Neural progenitor cell (in vitro differentiated cells): ENCODE measurements around the gene FARS2.

Source experiments
- EZH2 ChIP-seq: fragments of 200-600 bp; sonication (generic); IDR thresholded peaks from 2 replicates; pipeline ENCODE4 v1.6.1; 2017; ENCODE audit warnings: antibody characterized with exemption, mild to moderate bottlenecking, moderate library complexity
- EZH2phosphoT487 ChIP-seq: fragments of 200-600 bp; sonication (generic); IDR thresholded peaks from 2 replicates; pipeline ENCODE4 v1.6.1; 2017; ENCODE audit warnings: antibody characterized with exemption
- TF ChIP-seq, protein P1 (sequence below): fragments of 200-600 bp; sonication (generic); IDR thresholded peaks from 2 replicates; pipeline ENCODE4 v1.5.1; 2017; ENCODE audit warnings: antibody characterized with exemption, mild to moderate bottlenecking

DNA sequence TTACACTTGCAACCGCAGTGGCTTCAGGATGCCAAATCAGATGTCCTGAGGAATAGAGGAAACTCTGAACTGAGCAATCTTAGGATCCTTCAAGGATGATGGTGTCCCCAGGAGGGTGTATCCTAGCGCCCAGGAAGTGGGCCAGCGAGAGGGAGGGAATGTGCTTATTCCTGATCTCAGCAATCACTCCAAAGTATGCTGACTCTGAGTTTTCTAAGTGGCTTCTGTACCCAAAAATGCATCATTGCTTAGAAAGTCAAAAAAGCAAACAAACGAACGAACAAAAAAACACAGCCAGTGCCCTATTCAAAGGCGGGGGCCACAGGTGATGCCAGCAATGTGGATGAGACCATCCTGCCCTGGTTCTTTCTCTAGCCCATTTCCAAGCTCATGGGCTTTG lies 514.8 kb downstream of the FARS2 start:
- TF ChIP-seq, protein P1, sequence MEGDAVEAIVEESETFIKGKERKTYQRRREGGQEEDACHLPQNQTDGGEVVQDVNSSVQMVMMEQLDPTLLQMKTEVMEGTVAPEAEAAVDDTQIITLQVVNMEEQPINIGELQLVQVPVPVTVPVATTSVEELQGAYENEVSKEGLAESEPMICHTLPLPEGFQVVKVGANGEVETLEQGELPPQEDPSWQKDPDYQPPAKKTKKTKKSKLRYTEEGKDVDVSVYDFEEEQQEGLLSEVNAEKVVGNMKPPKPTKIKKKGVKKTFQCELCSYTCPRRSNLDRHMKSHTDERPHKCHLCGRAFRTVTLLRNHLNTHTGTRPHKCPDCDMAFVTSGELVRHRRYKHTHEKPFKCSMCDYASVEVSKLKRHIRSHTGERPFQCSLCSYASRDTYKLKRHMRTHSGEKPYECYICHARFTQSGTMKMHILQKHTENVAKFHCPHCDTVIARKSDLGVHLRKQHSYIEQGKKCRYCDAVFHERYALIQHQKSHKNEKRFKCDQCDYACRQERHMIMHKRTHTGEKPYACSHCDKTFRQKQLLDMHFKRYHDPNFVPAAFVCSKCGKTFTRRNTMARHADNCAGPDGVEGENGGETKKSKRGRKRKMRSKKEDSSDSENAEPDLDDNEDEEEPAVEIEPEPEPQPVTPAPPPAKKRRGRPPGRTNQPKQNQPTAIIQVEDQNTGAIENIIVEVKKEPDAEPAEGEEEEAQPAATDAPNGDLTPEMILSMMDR, result no peak
- TF ChIP-seq EZH2 (no peak), EZH2phosphoT487 (no peak)
